ENCODE results near the gene SPECC1.
"Not testable (repeated sequence)": the region's sequence is repeated elsewhere in the genome, so short reads cannot be mapped to it uniquely, and the experiment has no call there.

Gene SPECC1

GRCh38 chr17:20280851-20281250 is 271.7 kb downstream of the SPECC1 start:
- DNase-seq = no peak

- DNase-seq = no peak
These were observed 272.7 kb downstream of the SPECC1 start for GRCh38 chr17:20281860-20282259.

GRCh38 chr17:20282526-20283308 is 273.6 kb downstream of the SPECC1 start:
- no peak for DNase-seq

GRCh38 chr17:20284022-20284421 is 274.9 kb downstream of the SPECC1 start:
- DNase-seq = no peak

DNA sequence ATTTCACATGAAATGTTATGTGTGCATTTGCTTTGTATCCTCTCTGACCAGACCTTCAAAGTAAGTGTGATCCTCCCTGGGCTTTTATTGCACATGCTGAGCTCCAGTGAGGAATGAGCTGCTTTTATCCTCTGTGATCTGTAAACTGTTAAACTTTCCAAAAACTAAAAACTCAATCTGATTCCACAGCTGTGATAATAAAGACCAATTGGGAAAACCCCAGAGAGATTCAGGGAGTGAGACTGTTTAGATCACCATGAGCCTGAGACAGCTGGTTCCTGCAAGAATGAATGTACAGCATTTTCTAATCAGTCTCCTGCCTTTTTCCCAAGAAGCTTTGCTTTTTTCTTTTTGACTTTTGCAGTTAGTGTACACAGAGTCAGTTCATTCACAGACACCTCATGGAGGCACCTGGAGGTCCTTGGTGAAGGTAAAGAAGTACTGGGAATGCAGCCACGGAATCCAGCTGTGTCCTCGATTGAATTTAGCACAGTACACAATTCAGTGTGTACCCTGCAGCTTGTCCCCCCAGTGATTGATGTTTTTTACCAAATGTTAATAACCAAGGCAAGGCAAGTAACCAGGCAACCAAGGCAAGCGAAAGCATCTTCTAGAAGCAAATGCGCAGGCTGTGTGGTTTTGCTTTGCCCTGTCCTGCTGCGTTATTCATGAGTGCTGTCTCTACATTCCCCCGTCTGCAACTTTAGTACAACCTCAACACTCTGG is 275.6 kb downstream of the SPECC1 start:
- DNase-seq = no peak

DNA sequence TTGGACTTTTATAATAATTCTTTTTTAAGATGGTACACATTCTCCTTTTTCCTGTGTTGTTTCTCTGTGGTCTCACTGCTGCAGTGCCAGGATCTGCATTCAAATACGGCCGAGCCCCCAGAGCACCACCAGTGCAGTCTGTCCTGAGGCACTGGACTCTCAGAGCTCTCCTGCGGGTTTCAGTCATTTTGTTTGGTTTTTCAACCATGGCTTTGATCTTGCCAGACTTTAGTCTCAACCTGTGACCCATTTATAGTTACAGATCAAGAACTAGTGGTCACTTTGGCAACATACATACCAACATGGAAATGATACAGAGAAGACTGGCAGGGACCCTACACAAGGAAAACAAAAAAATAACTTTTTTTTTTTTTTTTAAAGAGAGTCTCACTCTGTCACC is 280.8 kb downstream of the SPECC1 start:
- no peak for DNase-seq

DNA sequence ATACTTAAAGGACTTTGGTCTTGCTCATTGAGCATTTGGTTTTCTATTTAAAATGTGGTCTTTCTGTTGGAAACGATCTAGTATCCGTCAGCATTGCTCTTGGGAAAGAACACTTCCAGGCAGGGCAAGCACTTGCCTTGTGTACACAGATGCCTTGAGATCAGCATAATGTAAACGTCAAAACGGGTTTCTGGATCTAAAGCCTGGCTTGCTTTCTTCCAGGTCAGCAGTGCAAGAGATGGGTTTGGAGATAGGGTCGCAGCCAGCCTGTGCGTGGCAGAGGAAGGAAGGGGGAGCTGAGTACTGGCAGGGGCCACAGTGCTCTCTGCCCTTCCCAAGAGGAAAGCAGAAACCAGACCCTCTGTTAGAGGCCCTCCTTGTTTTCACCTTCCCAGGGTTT is 282.7 kb downstream of the SPECC1 start:
- no peak for DNase-seq

GRCh38 chr17:20293501-20293900 is 284.3 kb downstream of the SPECC1 start:
- no peak for DNase-seq

GRCh38 chr17:20294120-20294519 is 285.0 kb downstream of the SPECC1 start:
- no peak for DNase-seq

DNA sequence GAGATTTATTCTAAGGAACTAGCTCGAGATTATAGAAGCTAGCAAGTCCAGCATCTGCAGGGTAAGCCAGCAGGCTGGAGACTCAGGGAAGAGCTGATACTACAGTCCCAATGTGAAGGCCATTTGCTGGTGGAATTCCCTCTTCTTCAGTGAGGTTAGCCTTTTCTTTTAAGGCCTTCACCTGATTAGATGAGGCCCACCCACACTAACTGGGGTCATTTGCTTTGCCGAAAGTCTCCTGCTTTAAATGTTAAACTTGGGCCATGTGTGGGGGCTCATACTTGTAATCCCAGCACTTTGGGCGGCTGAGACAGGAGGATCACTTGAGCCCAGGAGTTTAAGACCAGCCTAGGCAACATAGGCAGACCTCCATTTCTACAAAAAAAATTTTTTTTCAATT is 289.9 kb downstream of the SPECC1 start:
- DNase-seq = no peak

DNA sequence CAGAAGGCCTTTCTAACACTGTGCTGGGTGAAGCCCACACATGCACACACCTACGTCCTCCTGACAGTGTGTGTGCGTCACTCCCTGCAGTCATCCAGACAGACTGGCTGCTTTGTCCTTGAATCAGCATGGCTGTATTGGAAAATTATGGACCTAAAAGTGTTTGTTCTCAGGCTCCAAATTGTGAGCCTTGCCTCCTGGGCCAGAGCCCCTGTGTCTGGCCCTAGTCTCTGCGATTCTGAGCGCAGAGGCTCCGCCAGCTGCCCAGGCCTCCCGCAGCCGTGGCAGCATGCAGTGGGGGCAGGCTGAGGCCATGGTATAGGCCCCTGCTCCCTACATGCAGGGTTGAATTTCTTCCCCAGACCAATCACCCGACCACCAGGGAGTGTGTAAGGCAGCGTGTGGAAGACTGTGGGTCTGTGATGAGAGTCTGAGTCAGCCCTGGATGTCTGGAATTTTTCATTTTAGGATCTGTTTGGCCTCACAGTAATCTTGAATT is 291.3 kb downstream of the SPECC1 start:
- DNase-seq = no peak

- DNase-seq = no peak
These were observed 293.2 kb downstream of the SPECC1 start for GRCh38 chr17:20302246-20302917.

GRCh38 chr17:20304961-20305360 is 295.8 kb downstream of the SPECC1 start:
- no peak for DNase-seq

DNA sequence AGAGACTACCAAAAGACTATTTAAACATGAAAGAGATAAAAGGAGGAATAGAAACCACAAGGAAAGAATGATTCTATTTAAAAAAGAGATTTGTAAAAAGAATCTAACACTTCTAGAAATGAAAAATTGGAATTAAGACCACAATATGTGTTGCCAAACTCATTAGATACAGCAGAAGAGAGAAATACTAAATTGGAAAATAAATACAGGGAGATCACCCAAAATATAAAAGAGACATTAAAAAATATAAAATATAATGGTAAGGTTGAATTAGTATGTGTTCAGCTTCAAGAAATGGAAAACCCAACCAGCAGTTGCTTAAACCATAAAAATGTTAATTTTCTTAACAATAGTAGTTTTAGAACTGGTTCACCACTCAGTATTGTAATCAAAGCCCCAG is 297.8 kb downstream of the SPECC1 start:
- no peak for DNase-seq

GRCh38 chr17:20307326-20307910 is 298.3 kb downstream of the SPECC1 start:
- DNase-seq = no peak

DNA sequence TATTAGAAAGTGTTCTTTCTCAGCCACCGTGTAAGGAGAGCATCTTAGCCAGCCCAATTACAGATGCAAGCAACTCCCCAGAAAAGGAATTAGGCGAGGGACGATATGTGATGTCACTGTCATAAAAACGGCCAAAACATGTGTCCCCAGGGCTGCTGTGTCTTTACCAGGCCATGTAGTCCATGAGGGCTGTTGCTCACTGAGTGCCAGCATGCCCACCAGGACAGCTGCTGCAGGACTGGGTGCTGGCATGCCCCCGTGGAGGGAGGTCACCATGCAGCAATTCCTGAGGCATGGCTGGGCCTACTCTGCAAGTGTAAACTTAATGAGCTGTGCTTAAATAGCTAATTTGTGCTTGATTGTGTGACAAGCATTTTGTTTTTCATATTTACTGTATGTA is 301.3 kb downstream of the SPECC1 start:
- DNase-seq = no peak

- no peak for DNase-seq
These were observed 304.1 kb downstream of the SPECC1 start for GRCh38 chr17:20313306-20313705.

DNA sequence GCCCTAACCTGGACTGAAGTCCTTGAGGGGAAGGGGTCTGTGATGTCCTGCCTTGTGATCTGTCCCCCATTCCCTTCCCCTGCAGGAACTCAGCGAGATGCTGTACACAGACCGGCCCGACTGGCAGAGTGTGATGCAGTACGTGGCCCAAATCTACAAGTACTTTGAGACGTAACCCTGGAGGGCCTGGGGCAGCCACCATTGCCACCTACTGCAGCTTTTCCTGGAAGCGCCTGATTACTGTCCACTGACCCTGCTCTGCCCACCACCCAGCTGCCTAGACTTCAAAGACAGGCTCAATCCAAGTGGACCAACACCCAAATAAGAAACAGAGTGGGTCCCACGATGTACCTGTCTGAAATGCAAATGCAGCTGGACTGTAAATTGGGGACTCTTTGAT is 304.7 kb downstream of the SPECC1 start:
- no peak for DNase-seq

DNA sequence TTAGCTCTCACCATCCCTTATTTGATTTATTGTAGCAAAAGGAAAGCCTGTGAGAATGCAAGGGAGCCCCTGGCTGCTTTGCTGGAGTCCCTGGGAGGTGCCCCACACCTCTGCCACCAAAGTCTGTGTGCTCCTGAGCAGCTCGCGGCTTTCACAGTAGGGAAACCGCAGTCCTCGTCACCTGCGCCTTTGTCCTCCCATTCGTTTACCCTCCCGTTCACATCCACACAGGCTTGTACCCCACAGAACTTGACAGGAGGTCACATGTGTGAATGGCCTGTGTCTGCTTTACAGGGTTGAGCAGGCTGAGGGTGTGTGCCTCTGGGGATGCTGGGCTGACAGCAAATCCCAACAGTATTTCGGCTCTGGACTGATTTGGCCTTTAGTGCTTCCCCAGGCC is 305.7 kb downstream of the SPECC1 start:
- no peak for DNase-seq

DNA sequence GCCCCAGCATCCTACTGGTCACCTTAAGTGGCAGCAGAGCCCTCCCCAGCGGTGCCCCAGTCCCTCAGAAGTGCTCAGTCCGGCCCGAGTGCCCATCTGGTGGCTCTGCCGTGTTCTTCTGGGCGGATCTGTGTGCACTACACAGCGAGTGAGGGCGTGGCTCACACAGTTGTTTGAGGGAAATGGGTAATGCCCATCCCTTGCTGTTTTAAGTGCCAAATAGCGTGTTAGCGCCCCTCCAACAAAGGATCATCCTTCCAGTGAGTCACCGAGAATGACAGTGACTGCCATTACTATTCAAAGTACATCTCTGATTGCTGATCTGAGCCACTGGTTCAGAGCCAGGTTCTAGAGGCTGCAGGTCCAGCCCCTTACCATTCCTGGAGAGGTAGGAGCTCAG is 306.2 kb downstream of the SPECC1 start:
- no peak for DNase-seq

DNA sequence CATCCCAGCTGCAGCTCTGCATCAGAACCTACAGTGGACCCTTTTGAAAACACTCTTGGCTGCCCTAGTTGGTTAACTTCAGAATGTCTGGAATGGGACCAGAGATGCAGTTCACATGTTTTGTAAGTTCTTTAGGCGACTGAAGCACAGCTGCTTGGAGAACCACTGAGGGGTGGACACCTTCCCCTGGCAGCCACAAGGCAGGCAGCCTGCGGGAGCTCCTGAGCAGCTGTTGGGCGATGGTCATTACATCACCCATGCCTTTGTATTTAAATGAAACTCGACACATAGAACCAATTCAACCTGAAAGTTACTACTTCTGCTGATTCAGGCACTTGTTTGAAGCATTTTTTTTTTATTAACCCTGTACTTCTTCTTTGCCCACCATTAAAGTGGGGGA is 306.7 kb downstream of the SPECC1 start:
- no peak for DNase-seq

GRCh38 chr17:20320535-20321229 is 311.5 kb downstream of the SPECC1 start:
- DNase-seq = peak; percentile 55

DNA sequence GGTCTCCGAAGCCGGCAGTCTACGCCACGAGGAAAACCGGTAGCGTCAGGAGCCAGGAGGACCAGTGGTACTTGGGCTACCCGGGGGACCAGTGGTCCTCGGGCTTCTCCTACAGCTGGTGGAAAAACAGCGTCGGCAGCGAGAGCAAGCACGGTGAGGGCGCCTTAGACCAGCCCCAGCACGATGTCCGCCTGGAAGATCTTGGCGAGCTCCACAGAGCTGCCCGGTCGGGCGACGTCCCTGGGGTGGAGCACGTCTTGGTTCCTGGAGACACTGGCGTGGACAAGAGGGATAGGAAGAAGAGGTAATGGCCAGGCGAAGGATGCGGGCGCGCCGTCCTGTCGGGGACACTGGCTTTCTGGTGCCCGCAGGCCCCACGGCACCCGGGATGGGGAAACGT is 312.2 kb downstream of the SPECC1 start:
- not testable (repeated sequence) for DNase-seq
